ENCODE results near the gene VPS26C. TPM values are rescaled to one million over a fixed set of nuclear protein-coding genes. Genes with fewer than 3 reads are reported as not detected.

The VPS26C gene
- polyA plus RNA-seq, 1 of the 3 experiments (the other 2 are of a cell fraction): 34.8 TPM

- no peaks in the 10 kb centered on the region for H3K4me1 ChIP-seq (ENCODE audit: control insufficient read depth in 1 of 2, insufficient read depth in 2 of 2, low read depth in 1 of 2, low read length in 1 of 2)
- CTCF ChIA-PET: no interaction called here
- H3K27ac ChIP-seq (ENCODE audit: low read depth in 2 of 2, low read length in 1 of 2): no peak overlapping the region
- DNase-seq: no peak
- H3K27me3 ChIP-seq (ENCODE audit: insufficient read depth): no peaks in the 10 kb centered on the region
- POLR2A ChIA-PET: no interaction called here
- H3K4me3 ChIP-seq (ENCODE audit: low read depth in 2 of 2, low read length in 1 of 2): no peak overlapping the region
- H3K36me3 ChIP-seq (replicated peaks in 1 of 2; ENCODE audit: control insufficient read depth in 1 of 2, insufficient read depth in 2 of 2, low read length in 1 of 2): peaks cover 62 to 63% of the 10 kb centered on the region in 2 experiments
- H3K9me2 ChIP-seq: no peaks in the 10 kb centered on the region
- H3K79me2 ChIP-seq (ENCODE audit: insufficient read depth): peaks cover 7% of the 10 kb centered on the region; the same call in 1 of the 2 replicates
- peaks cover 4% of the 10 kb centered on the region for H3F3A ChIP-seq (replicated peaks; ENCODE audit: insufficient read depth)
- TF ChIP-seq POLR2AphosphoS5 (IDR thresholded peaks at IDR 0.05; ENCODE audit: low read depth, low read length): no peak
- TF ChIP-seq ZBTB33 (IDR thresholded peaks at IDR 0.05; ENCODE audit: borderline replicate concordance, low read depth): no peak
- no peak for TF ChIP-seq YY1 (IDR thresholded peaks at IDR 0.05; ENCODE audit: low read depth)
- no peak for TF ChIP-seq MAX (IDR thresholded peaks at IDR 0.05; ENCODE audit: low read depth)
- TF ChIP-seq SIN3A (IDR thresholded peaks at IDR 0.05; ENCODE audit: borderline replicate concordance, low read depth, low read length): no peak
- no peak for TF ChIP-seq NFIC (IDR thresholded peaks at IDR 0.05; ENCODE audit: borderline replicate concordance)
- no peak for TF ChIP-seq TAF1 (IDR thresholded peaks at IDR 0.05; ENCODE audit: borderline replicate concordance, low read depth, low read length)
- TF ChIP-seq MEF2A (IDR thresholded peaks at IDR 0.05; ENCODE audit: borderline replicate concordance, low read depth): no peak
- no peak for TF ChIP-seq NRF1 (IDR thresholded peaks at IDR 0.05; ENCODE audit: low read depth, low read length)
- TF ChIP-seq RCOR1 (IDR thresholded peaks at IDR 0.05; ENCODE audit: low read length): no peak
- no peak for TF ChIP-seq FOSL2 (IDR thresholded peaks at IDR 0.05; ENCODE audit: borderline replicate concordance, low read depth)
- TF ChIP-seq EZH2phosphoT487 (IDR thresholded peaks at IDR 0.05; ENCODE audit: borderline replicate concordance, low read depth): no peak
- TF ChIP-seq, protein P1, sequence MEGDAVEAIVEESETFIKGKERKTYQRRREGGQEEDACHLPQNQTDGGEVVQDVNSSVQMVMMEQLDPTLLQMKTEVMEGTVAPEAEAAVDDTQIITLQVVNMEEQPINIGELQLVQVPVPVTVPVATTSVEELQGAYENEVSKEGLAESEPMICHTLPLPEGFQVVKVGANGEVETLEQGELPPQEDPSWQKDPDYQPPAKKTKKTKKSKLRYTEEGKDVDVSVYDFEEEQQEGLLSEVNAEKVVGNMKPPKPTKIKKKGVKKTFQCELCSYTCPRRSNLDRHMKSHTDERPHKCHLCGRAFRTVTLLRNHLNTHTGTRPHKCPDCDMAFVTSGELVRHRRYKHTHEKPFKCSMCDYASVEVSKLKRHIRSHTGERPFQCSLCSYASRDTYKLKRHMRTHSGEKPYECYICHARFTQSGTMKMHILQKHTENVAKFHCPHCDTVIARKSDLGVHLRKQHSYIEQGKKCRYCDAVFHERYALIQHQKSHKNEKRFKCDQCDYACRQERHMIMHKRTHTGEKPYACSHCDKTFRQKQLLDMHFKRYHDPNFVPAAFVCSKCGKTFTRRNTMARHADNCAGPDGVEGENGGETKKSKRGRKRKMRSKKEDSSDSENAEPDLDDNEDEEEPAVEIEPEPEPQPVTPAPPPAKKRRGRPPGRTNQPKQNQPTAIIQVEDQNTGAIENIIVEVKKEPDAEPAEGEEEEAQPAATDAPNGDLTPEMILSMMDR (IDR thresholded peaks at IDR 0.05): no peak
- TF ChIP-seq USF2 (IDR thresholded peaks at IDR 0.05; ENCODE audit: borderline replicate concordance, low read depth, low read length): no peak
- no peak for TF ChIP-seq ELF1 (IDR thresholded peaks at IDR 0.05)
- no peak for TF ChIP-seq SMC3 (IDR thresholded peaks at IDR 0.05; ENCODE audit: low read depth, low read length)
- TF ChIP-seq TCF12 (IDR thresholded peaks at IDR 0.05): no peak
- H3K9ac ChIP-seq: no peak overlapping the region
- 96% methylated on average over 9 of the region's 9 CpGs for WGBS (ENCODE audit: low lambda C conversion rate)
- H3K9me3 ChIP-seq: no peaks in the 10 kb centered on the region
- H3K4me2 ChIP-seq: no peak overlapping the region
- H2AFZ ChIP-seq (ENCODE audit: low read depth): no peak overlapping the region
- no peaks in the 10 kb centered on the region for H4K20me1 ChIP-seq (ENCODE audit: insufficient read depth)
Measured at GRCh38 chr21:37184784-37185593, 82.1 kb downstream of the VPS26C start.

All from SK-N-SH (cell line).